GM19397 (cell line): Measurements from ENCODE around the gene AAMP.

Experiments used
- ATAC-seq: cut with Tn5 transposase; IDR thresholded peaks from one replicate; pipeline ENCODE4 v1.9.1; 2021; ENCODE audit warnings: mild to moderate bottlenecking, moderate library complexity; ENCODE audit not compliant: unreplicated experiment

AAMP gene

GRCh38 chr2:218295029-218295428, 25.1 kb upstream of the AAMP start:
- ATAC-seq = no peak

- ATAC-seq = no peak
These were observed 24.6 kb upstream of the AAMP start for GRCh38 chr2:218294430-218295022.

GRCh38 chr2:218293715-218294429, 23.9 kb upstream of the AAMP start:
- no peak for ATAC-seq

- ATAC-seq = peak; percentile 73
These were observed 22.4 kb upstream of the AAMP start, which contains the start of gene TMBIM1 for GRCh38 chr2:218292048-218293014. Gene TMBIM1, minus strand, starts transcription at chr2:218292503. Its CDS starts 10,362 bp downstream, at chr2:218282141.

GRCh38 chr2:218291318-218292047, 21.5 kb upstream of the AAMP start:
- no peak for ATAC-seq

- ATAC-seq = peak; percentile 55
These were observed 20.7 kb upstream of the AAMP start for GRCh38 chr2:218290316-218291261.

- ATAC-seq = no peak
These were observed 19.8 kb upstream of the AAMP start for GRCh38 chr2:218289639-218290315.

- ATAC-seq = peak; percentile 55
These were observed 16.9 kb upstream of the AAMP start for GRCh38 chr2:218286570-218287459.

GRCh38 chr2:218285604-218286003, 15.7 kb upstream of the AAMP start:
- no peak for ATAC-seq

- no peak for ATAC-seq
These were observed 14.3 kb upstream of the AAMP start for GRCh38 chr2:218284106-218284811.

GRCh38 chr2:218282173-218282991, 12.4 kb upstream of the AAMP start:
- ATAC-seq = no peak

- ATAC-seq = no peak
These were observed 11.5 kb upstream of the AAMP start for GRCh38 chr2:218281449-218281848.

GRCh38 chr2:218280260-218280870, 10.4 kb upstream of the AAMP start:
- ATAC-seq = no peak

- no peak for ATAC-seq
These were observed 8.8 kb upstream of the AAMP start for GRCh38 chr2:218278531-218279360.

- ATAC-seq = no peak
These were observed 8.0 kb upstream of the AAMP start for GRCh38 chr2:218277921-218278320.
